Panc1 (cell line): Measurements from ENCODE around the gene SMYD5. TPM values are rescaled to one million over a fixed set of nuclear protein-coding genes. Genes with fewer than 3 reads are reported as not detected.

Experiments used
- ATAC-seq: fragments of 200-7000 bp; cut with Tn5 transposase; 2 replicates; pipeline ENCODE4 v1.9.1; 2020; ENCODE audit warnings: mild to moderate bottlenecking, moderate library complexity
- BruUV-seq: library from RNA; stranded (reverse); fragments of 400-500 nt; replicated peaks from 2 replicates; lab custom pipeline; 2021; lab: Mats Ljungman, UMichigan
- CTCF ChIA-PET: fragments of 300-600 bp; sonication (Branson Sonifier 250); formaldehyde crosslinking; loops from one replicate; lab custom pipeline; 2022; ENCODE audit warnings: antibody characterized with exemption; lab: Charles Lee
- POLR2A ChIA-PET: fragments of 300-600 bp; sonication (Branson Sonifier 250); formaldehyde crosslinking; loops from one replicate; lab custom pipeline; 2022; ENCODE audit warnings: antibody characterized with exemption; lab: Charles Lee
- DNase-seq: peaks from one replicate; pipeline ENCODE4 v3.0.0-alpha.2; 2010; ENCODE audit warnings: low read depth, low spot score
- H3K27ac ChIP-seq: 2 replicates; pipeline ENCODE4 v1.5.1; 2011; ENCODE audit warnings: mild to moderate bottlenecking, low read length, inconsistent platforms
- H3K27me3 ChIP-seq: fragments of 200-500 bp; sonication (Bioruptor generic); 2 replicates; pipeline ENCODE4 v1.6.0; 2014; ENCODE audit warnings: low read length, inconsistent platforms; ENCODE audit not compliant: control insufficient read depth, insufficient read depth
- H3K36me3 ChIP-seq: fragments of 200-500 bp; sonication (Bioruptor generic); 2 replicates; pipeline ENCODE4 v1.5.1; 2014; ENCODE audit warnings: inconsistent platforms, mild to moderate bottlenecking, low read length, moderate library complexity; ENCODE audit not compliant: control insufficient read depth, insufficient read depth
- H3K4me1 ChIP-seq: 2 replicates; pipeline ENCODE4 v1.5.1; 2011; ENCODE audit warnings: inconsistent platforms, mild to moderate bottlenecking, low read length, moderate library complexity; ENCODE audit not compliant: control insufficient read depth, insufficient read depth
- H3K4me3 ChIP-seq, 2 experiments: 2 replicates each; pipeline ENCODE4 v1.5.1; 2011 to 2012; ENCODE audit warnings: low read depth in 2 of 2, low read length in 2 of 2, mild to moderate bottlenecking in 2 of 2, inconsistent platforms in 1 of 2, moderate library complexity in 1 of 2
- H3K9me3 ChIP-seq: fragments of 200-500 bp; sonication (Bioruptor generic); 2 replicates; pipeline ENCODE4 v1.5.1; 2014; ENCODE audit warnings: low read depth, mild to moderate bottlenecking, inconsistent platforms, low read length, moderate library complexity; ENCODE audit not compliant: control insufficient read depth, insufficient read depth
- POLR2AphosphoS5 ChIP-seq: IDR thresholded peaks from 2 replicates; pipeline ENCODE4 v1.6.1; 2012; ENCODE audit warnings: mild to moderate bottlenecking, low read depth, low read length, moderate library complexity
- SIN3A ChIP-seq: IDR thresholded peaks from 2 replicates; pipeline ENCODE4 v1.6.1; 2012; ENCODE audit warnings: low read depth, mild to moderate bottlenecking, low read length, moderate library complexity, borderline replicate concordance; ENCODE audit not compliant: insufficient read depth
- TCF7L2 ChIP-seq: IDR thresholded peaks from 2 replicates; pipeline ENCODE4 v1.6.1; 2011; ENCODE audit warnings: mild to moderate bottlenecking, low read depth, low read length, inconsistent platforms
- in situ Hi-C: cut with HindIII; loops from 2 replicates; pipeline ENCODE4 v1.10.0; 2016; ENCODE audit warnings: low sequenced_read_pairs, low pct_unique_long_range_greater_than_20kb
- intact Hi-C: fragments of 100-400 bp; cut with micrococcal nuclease; formaldehyde crosslinking; loops from one replicate; pipeline ENCODE4 v1.10.0; 2022; ENCODE audit not compliant: unreplicated experiment
- total RNA-seq: library from RNA; stranded (reverse); gene quantifications from one replicate; pipeline ENCODE4 v1.2.1, GENCODE V29; 2021; ENCODE audit not compliant: unreplicated experiment
- TF ChIP-seq, protein P1 (sequence below): fragments of 450-650 bp; IDR thresholded peaks from 2 replicates; pipeline ENCODE4 v1.5.1; 2017; ENCODE audit warnings: mild to moderate bottlenecking
- TF ChIP-seq, protein P2 (sequence below), 2 experiments: IDR thresholded peaks; 2 replicates each; pipeline ENCODE4 v1.6.1; 2011 to 2012; ENCODE audit warnings: low read depth in 2 of 2, control low read depth in 1 of 2, low read length in 1 of 2, mild to moderate bottlenecking in 1 of 2, moderate library complexity in 1 of 2; ENCODE audit not compliant: insufficient read depth in 1 of 2

Gene SMYD5
- total RNA-seq, 1 experiment from 2014 or later: 37.6 TPM

DNA sequence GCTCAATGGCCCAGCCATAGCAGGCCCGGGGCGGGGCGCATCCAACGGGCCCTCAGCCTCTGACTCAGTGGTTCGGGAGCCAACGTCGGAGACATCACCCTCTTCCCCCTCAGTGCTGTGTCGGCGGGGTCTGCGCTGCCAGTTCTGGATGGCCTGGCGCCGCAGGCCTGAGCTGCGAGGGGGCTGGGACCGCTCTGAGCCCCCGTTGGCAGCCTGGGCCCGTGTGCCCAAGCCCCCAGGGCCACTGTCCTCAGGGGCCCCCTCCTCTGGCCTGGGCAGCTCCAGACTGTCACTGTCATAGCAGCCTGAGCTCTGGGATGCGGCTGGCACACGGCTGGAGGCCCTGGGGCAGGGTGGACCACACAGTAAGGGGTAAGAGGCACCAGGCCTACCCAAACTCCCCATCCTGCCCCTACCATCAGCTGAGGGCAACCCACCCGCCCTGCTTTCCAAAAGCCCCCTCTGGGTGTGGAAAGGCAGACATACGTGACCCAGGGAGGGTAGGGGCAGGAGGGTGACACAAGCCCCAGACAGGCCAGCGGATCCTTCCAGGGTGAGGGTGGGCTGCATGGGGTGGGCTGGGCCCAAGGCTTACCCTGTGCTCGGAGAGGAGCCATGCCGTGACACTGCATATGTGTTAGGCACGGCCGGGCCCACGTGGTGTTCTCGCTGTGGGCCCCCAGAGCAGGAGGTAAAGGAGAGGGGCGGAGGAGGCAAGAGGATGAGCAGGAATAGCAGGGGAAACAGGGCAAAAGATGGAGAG lies 51.4 kb downstream of the SMYD5 start:
- intact Hi-C loops: no loop called here
- CTCF ChIA-PET: no interaction called here
- TF ChIP-seq TCF7L2: no peak
- TF ChIP-seq, protein P1, sequence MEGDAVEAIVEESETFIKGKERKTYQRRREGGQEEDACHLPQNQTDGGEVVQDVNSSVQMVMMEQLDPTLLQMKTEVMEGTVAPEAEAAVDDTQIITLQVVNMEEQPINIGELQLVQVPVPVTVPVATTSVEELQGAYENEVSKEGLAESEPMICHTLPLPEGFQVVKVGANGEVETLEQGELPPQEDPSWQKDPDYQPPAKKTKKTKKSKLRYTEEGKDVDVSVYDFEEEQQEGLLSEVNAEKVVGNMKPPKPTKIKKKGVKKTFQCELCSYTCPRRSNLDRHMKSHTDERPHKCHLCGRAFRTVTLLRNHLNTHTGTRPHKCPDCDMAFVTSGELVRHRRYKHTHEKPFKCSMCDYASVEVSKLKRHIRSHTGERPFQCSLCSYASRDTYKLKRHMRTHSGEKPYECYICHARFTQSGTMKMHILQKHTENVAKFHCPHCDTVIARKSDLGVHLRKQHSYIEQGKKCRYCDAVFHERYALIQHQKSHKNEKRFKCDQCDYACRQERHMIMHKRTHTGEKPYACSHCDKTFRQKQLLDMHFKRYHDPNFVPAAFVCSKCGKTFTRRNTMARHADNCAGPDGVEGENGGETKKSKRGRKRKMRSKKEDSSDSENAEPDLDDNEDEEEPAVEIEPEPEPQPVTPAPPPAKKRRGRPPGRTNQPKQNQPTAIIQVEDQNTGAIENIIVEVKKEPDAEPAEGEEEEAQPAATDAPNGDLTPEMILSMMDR: no peak
- TF ChIP-seq POLR2AphosphoS5: no peak
- TF ChIP-seq, protein P2, sequence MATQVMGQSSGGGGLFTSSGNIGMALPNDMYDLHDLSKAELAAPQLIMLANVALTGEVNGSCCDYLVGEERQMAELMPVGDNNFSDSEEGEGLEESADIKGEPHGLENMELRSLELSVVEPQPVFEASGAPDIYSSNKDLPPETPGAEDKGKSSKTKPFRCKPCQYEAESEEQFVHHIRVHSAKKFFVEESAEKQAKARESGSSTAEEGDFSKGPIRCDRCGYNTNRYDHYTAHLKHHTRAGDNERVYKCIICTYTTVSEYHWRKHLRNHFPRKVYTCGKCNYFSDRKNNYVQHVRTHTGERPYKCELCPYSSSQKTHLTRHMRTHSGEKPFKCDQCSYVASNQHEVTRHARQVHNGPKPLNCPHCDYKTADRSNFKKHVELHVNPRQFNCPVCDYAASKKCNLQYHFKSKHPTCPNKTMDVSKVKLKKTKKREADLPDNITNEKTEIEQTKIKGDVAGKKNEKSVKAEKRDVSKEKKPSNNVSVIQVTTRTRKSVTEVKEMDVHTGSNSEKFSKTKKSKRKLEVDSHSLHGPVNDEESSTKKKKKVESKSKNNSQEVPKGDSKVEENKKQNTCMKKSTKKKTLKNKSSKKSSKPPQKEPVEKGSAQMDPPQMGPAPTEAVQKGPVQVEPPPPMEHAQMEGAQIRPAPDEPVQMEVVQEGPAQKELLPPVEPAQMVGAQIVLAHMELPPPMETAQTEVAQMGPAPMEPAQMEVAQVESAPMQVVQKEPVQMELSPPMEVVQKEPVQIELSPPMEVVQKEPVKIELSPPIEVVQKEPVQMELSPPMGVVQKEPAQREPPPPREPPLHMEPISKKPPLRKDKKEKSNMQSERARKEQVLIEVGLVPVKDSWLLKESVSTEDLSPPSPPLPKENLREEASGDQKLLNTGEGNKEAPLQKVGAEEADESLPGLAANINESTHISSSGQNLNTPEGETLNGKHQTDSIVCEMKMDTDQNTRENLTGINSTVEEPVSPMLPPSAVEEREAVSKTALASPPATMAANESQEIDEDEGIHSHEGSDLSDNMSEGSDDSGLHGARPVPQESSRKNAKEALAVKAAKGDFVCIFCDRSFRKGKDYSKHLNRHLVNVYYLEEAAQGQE (IDR thresholded peaks at IDR 0.05; ENCODE audit: insufficient read depth in 1 of 2, low read depth in 2 of 2, low read length in 1 of 2): no peak
- TF ChIP-seq SIN3A: no peak
- no peak for ATAC-seq
- Histone ChIP-seq H3K9me3 (no peaks in the 10 kb centered on the region), H3K27ac (no peak overlapping the region), H3K36me3 (no peaks in the 10 kb centered on the region; the same call in 1 of the 2 replicates), H3K27me3 (no peaks in the 10 kb centered on the region), H3K4me3 (no peak overlapping the region), H3K4me1 (peaks cover 4% of the 10 kb centered on the region; the same call in 1 of the 2 replicates)
- no TSS peak for BruUV-seq
- in situ Hi-C loops: no loop called here
- POLR2A ChIA-PET: no interaction called here
- no peak for DNase-seq

DNA sequence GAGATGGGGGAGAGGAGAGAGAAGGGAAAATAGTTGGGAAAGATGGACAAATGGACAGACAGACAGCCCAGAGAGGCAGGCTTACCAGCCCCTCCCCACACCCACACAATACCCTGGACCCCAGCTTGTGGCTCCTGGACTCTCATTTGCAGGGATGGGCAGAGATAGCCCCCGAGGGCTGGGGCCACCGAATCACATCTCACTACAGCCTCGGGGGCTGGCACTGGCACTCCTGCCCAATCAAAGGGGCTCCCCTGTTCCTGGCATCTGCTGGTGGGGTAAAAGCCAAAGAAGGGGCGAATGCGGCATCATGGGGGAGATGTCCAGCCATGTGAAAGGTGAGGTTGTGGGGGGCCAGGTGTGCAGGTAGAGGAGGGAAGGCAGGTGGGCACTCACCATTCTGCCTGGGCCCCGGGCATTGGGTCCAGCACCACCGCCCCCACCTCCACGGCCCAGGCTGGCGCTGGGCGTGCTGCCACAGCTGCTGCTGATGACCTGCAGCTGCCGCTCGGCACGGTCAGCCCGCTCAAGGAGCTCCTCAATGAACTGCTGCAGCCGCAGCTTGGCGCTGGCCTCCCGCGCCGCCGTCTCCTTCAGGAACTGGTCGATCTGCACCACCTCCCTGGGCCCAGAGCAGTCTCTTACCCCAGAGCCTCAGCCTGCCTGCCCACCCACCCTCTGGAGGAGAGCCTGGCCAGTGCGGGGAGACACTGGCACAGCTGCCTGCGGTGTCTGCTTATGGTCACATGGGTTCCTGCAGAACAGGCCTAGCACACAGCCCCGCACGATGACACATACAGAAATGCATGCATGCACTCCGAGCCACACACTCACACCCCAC lies 52.2 kb downstream of the SMYD5 start:
- BruUV-seq: no TSS peak
- H3K9me3 ChIP-seq: no peaks in the 10 kb centered on the region
- peaks cover 4% of the 10 kb centered on the region; the same call in 1 of the 2 replicates for H3K4me1 ChIP-seq
- no peaks in the 10 kb centered on the region; the same call in 1 of the 2 replicates for H3K36me3 ChIP-seq
- no peak overlapping the region for H3K4me3 ChIP-seq
- CTCF ChIA-PET: no interaction called here
- intact Hi-C loops: no loop called here
- ATAC-seq (no peak), DNase-seq (no peak)
- in situ Hi-C loops: no loop called here
- TF ChIP-seq, protein P1: no peak
- no peak for TF ChIP-seq POLR2AphosphoS5
- TF ChIP-seq, protein P2 (IDR thresholded peaks at IDR 0.05; ENCODE audit: insufficient read depth in 1 of 2, low read depth in 2 of 2, low read length in 1 of 2): no peak
- TF ChIP-seq TCF7L2: no peak
- TF ChIP-seq SIN3A: no peak
- no peak overlapping the region for H3K27ac ChIP-seq
- no peaks in the 10 kb centered on the region for H3K27me3 ChIP-seq
- POLR2A ChIA-PET: no interaction called here
